Measurements from ENCODE around the gene CTU1.
"Not testable (repeated sequence)": the region's sequence is repeated elsewhere in the genome, so short reads cannot be mapped to it uniquely, and the experiment has no call there.

The CTU1 gene

DNA sequence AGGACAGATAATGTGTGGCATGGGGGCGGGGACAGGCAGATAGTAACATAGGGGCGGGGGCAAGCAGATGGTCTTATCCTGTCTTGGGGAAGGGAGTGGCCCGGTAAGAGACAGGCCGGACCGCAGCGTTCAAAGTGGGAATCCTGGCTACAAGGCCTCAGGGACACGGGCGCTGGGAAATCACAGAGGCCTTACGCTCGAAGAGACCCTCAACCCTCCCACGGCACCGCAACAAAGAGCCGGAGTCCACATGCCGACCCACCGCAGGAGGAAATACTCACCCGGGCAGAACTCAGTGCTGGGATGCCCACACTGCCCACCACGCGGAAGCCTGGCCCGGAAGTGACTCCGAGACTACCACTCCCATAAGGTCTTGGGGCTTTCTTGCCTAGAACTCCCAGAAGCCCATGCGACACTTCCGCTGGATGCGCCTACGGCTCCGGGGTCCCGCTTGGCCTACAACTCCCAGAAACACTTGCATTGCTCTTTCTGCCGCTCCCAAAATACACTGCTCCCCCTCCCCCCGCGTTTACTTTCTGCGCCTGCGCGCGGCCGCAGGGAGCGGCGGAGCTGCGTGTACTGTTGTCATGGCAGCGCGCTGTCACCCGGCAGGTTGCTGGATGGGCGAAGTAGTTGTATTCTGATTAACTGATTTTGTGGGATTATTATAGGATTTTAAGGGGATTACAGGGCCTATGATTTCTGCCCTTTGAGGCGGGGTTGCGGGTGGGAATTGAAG is at the start of gene CTU1:
TSS of gene CTU1 (minus strand) at position 344 of the 739 bp plus-strand sequence. CDS start 3,840 bp downstream, outside the sequence.
- peak; percentile 82 to 99 (median 98) for DNase-seq

DNA sequence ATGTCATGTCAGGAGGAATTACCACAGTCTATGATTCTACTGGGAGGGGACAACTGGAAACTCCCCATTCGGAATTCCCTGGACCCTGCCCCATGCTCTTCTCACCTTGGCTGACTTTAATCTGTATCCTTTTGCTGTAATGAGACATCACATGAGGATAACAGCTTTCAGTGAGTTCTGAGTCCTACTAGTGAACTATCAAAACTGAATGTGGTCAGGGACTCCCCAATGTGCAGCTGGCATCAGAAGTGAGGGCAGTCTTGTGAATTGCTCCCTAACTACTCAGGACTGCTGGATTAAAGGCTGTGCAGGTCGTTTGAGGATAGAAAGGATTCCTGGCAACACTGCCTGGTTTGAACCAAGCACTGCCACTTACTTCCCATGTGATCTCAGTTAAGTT is 49.1 kb upstream of the CTU1 start:
- DNase-seq, result no peak

DNA sequence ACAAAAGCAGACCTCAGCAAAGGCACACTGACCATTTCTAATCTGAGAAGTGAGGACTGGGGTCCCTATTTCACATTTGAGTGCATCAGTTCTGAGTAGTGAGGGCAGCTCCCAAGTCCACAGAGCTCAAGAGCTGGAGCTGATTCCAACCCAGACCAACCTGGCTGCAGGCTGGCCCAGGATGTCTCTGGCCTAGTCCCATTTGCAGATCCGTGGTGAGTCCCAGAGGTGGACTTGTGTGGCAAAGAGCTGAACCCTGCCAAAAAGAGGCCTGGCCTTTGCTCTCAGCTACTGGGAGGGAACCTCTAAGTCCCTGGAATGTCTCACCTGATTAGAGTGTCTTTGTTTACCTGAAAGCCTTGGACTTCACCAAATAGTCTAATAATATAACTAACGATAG is 48.5 kb upstream of the CTU1 start:
- DNase-seq, result no peak

DNA sequence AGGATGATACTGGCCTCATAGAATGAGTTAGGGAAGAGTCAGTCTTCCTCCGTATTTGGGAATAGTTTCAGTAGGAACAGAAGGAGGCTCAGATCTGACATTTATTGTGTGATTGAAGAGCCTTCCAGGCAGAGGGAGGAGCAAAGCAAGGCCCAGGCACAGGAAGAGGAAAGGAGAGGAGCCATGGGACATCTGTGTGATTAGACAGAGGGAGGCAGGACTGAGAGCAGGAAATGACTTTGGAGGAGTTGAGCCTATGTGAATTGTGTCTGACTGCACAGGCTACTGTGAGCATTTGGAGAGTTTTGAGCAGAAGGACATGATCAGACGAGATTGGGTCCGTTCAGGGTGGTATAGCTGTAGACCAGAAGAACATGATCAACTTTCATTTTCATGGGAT is 42.4 kb upstream of the CTU1 start:
- no peak for DNase-seq

DNA sequence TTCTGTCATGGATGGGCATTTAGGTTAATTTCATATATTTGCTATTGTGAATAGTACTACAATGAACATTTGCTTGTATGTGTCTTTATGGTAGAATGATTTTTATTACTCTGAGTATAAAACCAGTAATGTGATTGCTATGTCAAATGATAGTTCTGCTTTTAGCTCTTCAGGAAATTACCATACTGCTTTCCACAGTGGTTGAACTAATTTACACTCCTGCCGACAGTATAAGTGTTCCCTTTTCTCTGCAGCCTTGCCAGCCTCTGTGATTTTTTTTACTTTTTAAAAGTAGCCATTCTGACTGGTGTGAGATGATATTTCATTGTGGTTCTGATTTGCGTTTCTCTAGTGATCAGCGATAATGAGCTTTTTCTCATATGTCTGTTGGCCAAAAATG is 40.4 kb upstream of the CTU1 start:
- DNase-seq, result no peak

DNA sequence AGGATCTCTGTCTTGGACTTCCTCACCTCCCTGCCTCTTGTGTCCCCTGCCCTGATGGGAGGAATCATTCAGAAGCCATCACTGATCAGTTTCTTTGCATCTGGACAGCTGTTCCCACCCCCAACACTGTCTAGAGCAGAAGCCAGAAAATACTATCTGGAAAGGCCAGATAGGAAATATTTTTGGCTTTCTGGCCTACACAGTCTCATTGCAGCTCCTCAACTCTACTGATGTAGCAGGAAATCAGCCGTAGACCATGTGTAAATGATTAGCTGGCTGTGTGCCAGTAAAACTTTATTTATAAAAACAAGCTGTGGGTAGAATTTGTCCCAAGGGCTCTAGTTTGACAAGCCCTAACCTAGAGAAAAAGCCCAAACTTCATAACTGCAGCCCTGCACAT is 39.5 kb upstream of the CTU1 start:
- no peak for DNase-seq

DNA sequence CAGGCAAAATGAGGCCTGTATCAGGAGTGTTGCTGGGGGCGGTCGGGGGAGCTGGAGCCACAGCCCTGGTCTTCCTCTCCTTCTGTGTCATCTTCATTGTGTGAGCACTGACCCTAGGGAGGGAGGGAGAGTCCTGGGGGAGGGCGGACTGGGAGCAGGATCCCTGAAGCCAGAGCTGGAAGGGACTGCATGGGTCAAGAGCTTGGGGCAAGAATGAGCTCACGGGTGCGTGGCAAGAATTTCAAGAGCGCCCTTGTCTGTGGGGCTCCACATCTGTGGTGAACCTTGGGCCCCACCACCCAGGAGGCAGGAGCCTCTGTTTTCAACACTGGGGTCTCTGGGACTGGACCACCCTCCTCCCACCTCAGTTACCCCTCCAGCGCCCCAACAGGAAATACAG is 38.5 kb upstream of the CTU1 start:
- DNase-seq, result no peak

DNA sequence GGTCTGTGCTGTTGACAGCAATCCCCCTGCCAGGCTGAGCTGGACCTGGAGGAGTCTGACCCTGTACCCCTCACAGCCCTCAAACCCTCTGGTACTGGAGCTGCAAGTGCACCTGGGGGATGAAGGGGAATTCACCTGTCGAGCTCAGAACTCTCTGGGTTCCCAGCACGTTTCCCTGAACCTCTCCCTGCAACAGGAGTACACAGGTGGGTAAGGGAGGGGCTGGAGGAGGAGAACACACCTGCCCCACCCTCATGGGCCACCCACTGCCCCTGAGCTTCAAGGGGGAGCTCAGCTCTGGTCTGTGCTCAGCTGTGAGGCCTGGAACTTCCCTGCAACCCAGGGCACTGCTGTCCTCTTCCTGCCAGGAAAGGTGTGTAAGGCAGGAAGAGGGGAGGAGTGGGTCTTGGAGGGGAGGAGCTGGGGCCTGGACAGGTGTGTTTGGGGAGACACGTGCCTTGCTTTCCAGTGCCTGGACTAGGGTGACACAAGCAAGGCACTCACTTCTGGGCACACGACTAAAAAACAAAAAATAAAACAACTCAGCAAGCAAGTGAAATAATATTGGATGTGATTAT is 37.8 kb upstream of the CTU1 start:
- no peak for DNase-seq

DNA sequence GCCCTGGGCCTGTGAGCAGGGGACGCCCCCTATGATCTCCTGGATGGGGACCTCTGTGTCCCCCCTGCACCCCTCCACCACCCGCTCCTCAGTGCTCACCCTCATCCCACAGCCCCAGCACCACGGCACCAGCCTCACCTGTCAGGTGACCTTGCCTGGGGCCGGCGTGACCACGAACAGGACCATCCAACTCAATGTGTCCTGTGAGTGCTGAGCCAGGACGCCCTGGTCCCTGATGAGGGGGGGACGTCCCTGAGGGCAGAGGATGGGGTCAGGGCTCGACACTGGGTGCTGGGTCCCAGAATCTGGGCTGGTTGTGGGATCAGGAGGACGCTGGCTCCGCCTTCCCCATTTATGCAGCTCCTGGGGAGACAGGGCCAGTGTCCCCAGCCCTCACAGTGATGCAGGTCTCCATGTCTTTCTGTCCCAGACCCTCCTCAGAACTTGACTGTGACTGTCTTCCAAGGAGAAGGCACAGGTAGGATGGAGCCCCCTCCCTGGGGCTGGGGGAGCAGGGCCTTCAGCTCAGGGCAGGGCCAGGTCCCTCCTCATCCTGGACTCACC is 36.4 kb upstream of the CTU1 start:
- no peak for DNase-seq

DNA sequence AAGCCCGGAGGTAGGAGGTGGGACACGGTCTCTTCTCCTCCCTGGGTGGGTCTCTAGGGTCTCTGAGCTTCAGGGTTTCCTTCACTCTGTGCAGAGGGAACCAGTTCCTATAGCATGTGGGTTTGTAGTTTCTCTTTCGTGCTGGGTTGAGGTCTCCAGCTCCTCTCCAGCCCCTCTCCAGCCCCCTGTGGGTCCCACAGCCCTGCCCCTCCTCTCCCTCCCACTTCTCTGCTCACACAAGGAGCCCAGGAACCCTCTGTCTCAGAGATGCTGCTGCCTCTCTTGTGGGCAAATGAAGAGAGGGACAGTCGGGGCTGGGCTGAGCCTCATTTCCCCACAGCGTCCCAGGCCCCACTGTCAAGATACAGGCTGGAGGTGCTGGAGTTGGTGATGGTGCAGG is 35.3 kb upstream of the CTU1 start:
- DNase-seq, result no peak

DNA sequence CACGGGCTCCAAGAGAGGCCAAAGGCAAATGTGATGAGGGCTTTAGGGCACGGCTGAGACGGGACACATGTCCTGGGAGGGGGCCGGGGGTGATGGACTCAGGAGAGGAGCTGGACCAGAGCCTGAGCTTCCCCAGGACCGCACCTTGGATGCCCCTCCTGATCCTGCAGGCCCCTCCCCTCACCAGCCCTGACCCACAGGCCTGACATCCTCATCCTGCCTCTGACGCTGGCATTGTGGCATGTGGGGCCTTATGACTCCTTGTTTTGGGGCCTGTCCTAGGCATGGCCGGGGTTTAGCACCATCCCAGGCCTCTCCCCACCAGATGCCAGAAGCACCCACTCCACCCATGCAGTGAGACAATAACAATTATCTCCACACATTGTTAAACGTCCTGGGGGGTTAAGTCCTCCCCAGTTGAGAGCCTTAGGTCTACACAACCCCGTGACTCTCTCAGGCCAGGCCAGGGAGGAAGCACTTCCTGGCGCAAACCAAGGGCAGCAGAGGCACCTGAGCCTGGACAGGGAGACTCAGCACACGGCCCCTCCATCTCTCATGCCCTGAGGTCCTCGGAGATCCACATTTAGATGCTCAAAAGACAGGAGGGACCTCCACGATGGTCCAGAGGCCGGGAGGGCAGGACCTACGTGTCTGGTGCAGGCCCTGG is 34.7 kb upstream of the CTU1 start:
- DNase-seq, result not testable (repeated sequence)

DNA sequence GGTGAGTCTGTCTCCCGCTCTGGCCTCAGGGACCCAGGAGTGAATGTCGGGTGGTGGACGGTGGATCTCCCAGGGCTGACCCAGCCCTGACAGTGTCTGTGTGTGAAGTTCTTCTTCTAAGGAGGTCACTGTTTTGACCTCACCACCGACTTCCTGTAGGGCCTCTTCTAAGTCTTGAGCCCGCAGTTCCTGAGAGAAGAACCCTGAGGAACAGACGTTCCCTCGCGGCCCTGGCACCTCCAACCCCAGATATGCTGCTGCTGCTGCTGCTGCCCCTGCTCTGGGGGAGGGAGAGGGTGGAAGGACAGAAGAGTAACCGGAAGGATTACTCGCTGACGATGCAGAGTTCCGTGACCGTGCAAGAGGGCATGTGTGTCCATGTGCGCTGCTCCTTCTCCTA is 33.9 kb upstream of the CTU1 start, which contains the start of gene SIGLEC7:
TSS of gene SIGLEC7 (plus strand) at position 183 of the 400 bp plus-strand sequence. CDS start at position 252, 69 bp downstream.
- peak in 8 of 51 donors; percentile 13 to 26 (median 18) for DNase-seq

DNA sequence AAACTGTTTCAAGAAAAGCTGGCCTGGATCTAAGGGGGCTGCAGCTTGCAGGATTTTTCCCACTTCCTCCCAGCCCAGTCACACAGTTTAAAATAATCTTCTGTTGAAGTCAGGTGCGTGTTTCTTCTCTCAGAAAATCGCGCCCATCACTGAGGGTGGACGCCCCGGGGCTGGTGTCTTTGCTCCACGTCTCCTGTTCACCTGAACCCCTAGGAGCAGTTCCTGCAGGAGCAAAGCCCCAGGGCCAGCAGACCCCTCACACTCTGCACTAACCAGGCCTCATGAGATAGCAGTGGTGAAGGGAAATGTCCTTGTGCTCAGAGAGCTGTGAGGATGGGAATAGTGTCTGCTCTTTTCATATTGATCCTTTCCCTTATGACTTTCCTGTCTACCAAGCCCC is 33.0 kb upstream of the CTU1 start:
- DNase-seq, result no peak

DNA sequence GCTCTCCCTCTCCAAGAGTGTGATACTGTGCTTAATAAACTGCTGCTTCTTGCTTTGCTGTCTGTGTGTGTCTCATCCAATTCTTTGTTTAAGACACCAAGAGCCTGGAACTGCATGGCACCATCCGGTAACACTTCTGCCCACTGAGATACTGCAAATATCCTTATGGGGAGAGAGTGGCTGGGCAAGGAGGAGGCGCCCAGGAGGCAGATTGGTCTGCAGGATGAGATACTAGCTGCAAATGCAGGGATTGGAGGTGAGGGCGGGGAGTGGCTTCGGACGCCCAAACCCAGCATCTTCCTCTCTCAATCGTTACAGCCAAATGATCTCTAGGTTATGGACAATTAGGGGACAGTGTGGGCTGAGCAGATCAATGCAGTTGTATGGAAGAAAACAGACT is 32.2 kb upstream of the CTU1 start:
- DNase-seq, result no peak

DNA sequence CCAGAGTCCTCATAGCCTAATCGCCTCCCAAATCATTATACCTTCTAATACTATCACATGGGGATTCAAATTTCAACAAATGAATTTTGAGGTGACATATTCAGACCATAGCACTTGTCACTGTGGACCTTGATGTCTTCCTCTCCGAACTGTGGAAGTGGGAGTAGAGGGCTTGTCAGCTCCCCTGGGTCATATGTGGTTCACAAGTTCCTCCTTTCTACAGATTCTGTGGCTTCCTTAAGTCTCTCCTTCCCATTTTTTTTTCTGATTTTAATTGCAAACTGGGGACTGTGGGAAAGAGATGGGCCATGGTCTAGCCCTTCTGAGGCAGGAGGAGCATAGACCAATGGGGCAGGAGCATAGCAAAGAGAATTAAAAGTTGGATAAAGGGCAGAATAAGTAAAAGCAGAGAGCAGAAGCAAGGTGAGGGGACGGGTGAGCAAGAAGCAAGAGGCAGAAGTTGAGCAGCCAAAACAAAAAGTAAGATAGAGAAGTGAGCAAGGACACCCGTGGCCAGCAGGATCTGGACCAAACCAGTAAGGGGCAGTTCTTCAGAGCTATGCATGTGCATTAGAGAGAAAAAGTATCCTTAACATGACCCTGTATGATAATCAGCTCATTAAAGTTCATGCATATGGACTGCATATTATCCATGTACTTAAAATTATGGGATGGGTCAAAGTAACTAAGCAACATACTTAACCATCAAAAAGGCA is 31.2 kb upstream of the CTU1 start:
- DNase-seq, result peak in 1 of 51 donors; percentile 11

DNA sequence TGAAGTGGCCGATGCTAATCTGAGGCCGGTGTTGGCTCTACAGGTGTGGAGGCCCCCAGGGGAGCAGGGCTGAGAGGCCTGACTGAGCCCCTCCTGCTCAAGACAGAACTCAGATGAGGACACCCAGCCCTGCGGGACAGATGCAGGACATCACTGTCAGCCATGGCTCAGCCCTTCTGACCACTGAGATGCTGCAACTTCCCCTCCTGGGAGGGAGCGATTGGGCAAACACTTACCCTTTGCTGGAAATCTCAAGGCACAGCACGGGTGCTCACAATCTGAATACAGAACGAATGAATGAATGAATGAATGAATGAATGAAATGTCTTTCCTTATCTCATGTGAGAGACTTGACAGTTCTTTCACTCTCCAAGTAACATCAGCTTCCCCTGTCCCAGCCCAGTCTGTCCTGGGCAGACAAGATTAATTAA is 30.4 kb upstream of the CTU1 start:
- peak in 6 of 51 donors; percentile 5 to 13 (median 10) for DNase-seq

DNA sequence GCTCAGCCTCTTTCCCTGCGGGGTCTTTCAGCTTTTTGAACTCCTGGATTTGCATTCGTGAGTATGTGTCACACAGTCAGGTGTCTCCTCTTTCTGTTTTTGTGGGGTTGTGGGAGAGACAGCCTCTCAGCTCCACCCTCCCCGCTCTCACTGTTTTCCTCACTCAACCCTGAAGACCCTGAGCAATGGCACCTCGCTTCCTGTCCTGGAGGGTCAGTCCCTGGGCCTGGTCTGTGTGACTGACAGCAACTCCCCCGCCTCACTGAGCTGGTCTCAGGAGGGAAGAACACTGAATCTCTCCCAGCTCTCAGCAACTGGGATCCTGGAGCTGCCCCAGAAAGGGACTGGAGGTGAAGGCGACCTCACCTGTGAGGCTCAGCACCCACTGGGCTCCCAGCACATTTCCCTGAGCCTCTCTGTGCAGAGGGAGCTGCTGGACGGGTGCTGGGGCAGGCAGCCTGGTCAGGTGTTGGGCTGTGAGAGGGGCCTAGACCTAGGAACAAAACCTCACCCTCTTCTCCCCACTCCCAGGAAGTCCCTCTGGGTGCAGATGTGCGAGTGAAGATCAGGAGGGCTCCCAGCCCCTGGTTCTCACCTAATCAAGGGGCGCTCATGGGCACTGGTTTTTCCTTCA is 29.7 kb upstream of the CTU1 start:
- no peak for DNase-seq

DNA sequence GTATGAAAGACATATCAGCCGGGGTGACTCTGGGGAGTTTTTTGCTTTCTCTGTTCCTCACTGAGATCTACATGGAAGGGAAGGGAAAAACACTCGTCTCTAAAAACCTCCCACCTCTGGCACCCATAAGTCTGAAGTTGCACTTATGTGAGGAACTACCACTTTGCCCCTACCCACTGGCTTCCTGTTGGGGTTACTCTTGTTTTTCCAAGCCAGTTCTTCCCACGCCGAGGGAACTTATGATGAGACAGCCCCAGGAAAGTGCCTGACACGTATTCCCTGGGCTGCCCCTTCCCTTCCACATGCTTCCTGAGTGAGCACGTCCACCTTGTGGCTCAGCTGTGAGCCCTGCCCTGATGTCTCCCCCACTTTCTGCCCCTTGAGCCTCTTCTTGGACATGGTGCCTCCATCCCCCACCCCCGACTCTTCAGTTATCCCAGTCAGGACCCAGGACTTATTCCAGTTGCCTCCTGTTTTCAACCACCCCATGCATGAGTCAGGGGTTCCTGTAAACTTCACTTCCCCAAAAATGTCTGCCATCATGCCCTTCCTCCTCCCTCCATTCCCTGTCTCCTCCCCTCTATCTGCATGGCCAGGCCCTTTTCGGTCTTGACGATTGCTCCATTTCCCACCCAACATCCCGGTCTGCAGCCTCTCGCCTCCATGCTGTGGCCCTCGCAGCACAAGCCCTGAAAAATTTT is 28.8 kb upstream of the CTU1 start:
- peak in 2 of 51 donors; percentile 4 to 9 for DNase-seq

DNA sequence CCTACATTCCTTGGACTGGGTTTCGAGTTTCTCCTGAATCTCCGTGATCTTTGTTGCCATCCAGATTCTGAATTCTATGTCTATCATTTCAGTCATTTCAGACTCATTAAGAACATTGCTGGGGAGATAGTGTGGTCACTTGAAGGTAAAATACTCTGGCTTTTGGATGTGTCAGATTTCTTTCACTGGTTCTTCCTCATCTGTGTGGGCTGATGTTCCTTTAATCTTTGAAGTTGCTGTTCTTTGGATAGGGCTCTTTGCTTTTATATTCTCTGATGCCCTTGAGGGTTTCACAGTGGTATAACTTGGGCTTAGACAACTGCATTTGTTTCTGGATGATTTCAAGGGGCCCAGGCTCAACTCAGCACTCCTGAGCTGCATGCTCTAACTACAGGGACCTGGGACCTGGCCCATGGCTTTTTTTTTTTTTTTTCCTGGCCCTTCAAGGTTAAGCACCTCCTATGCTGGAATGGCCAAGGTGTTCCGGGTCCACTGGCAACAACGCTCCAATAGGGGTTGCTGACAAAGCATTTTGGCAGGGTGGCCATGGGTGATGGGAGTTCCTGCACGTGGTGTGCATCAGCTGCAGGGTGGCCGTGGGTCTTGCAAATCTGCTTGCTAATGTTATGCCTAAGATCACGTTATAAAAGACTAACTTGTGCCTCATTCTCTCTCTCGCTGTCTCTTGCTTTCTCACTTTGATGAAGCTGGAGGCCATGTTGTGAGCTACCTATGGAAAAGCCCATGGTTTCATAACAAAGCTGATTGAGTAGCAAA is 28.0 kb upstream of the CTU1 start:
- no peak for DNase-seq

DNA sequence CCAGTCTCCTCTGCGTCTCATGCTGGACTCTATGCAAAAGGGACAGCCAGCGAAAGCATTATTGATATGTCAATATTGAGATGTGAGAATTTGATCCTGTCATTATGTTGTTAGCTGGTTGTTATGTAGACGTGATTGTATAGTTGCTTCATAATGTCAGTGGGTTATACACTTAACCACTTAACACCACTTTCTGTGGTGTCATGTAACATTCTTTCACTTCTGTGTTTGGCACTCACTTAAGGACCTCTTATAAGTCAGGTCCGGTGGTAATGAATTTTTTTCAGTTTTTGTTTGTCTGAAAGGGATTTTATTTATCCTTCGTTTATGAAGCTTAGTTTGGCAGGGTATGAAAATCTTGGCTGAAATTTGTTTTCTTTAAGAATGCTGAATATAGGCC is 26.8 kb upstream of the CTU1 start:
- no peak for DNase-seq
